ENCODE results near the gene PDE4A. TPM values are rescaled to one million over a fixed set of nuclear protein-coding genes. Genes with fewer than 3 reads are reported as not detected.

The PDE4A gene
- total RNA-seq, 1 donor from 2014 or later: 18.8 TPM

- no peak for DNase-seq (ENCODE audit: low spot score)
- Mint-ChIP-seq H3K27me3 (ENCODE audit: low read depth) (no peaks in the 10 kb centered on the region), H3K9me3 (ENCODE audit: low read depth) (no peaks in the 10 kb centered on the region), H3K4me1 (ENCODE audit: low read depth) (no peaks in the 10 kb centered on the region), H3K36me3 (ENCODE audit: low read depth) (peaks cover 8% of the 10 kb centered on the region), H3K4me3 (ENCODE audit: unreplicated experiment) (no peak overlapping the region), H3K27ac (ENCODE audit: unreplicated experiment) (no peak overlapping the region)
- TF ChIP-seq CTCF (IDR thresholded peaks at IDR 0.05): no peak
Measured at GRCh38 chr19:10467104-10467706, 46.9 kb downstream of the PDE4A start.

- Mint-ChIP-seq H3K36me3 (ENCODE audit: low read depth) (peaks cover 6% of the 10 kb centered on the region), H3K27ac (ENCODE audit: unreplicated experiment) (no peak overlapping the region)
- no peak for TF ChIP-seq CTCF (IDR thresholded peaks at IDR 0.05)
Measured at GRCh38 chr19:10468133-10468532, 47.8 kb downstream of the PDE4A start.

GRCh38 chr19:10471909-10472308 lies 51.6 kb downstream of the PDE4A start:
- DNase-seq (ENCODE audit: low spot score): no peak
- H3K4me1 Mint-ChIP-seq (ENCODE audit: low read depth): no peaks in the 10 kb centered on the region
- no peak overlapping the region for H3K27ac Mint-ChIP-seq (ENCODE audit: unreplicated experiment)
- TF ChIP-seq CTCF (IDR thresholded peaks at IDR 0.05): peak; percentile 80
- H3K27me3 Mint-ChIP-seq (ENCODE audit: low read depth): no peaks in the 10 kb centered on the region
- peaks cover 3% of the 10 kb centered on the region for H3K36me3 Mint-ChIP-seq (ENCODE audit: low read depth)
- no peak overlapping the region for H3K4me3 Mint-ChIP-seq (ENCODE audit: unreplicated experiment)
- no peaks in the 10 kb centered on the region for H3K9me3 Mint-ChIP-seq (ENCODE audit: low read depth)

More at GRCh38 chr19:10468133-10468532, 47.8 kb downstream of the PDE4A start:
- Mint-ChIP-seq H3K4me1 (ENCODE audit: low read depth) (no peaks in the 10 kb centered on the region), H3K4me3 (ENCODE audit: unreplicated experiment) (no peak overlapping the region), H3K27me3 (ENCODE audit: low read depth) (no peaks in the 10 kb centered on the region), H3K9me3 (ENCODE audit: low read depth) (no peaks in the 10 kb centered on the region)
- DNase-seq (ENCODE audit: low spot score): no peak

GRCh38 chr19:10473192-10473591 lies 52.9 kb downstream of the PDE4A start:
- DNase-seq (ENCODE audit: low spot score): no peak
- H3K27ac Mint-ChIP-seq (ENCODE audit: unreplicated experiment): no peak overlapping the region
- peaks cover 3% of the 10 kb centered on the region for H3K36me3 Mint-ChIP-seq (ENCODE audit: low read depth)
- no peak for TF ChIP-seq CTCF (IDR thresholded peaks at IDR 0.05)
- no peaks in the 10 kb centered on the region for H3K27me3 Mint-ChIP-seq (ENCODE audit: low read depth)
- H3K9me3 Mint-ChIP-seq (ENCODE audit: low read depth): no peaks in the 10 kb centered on the region
- no peaks in the 10 kb centered on the region for H3K4me1 Mint-ChIP-seq (ENCODE audit: low read depth)
- H3K4me3 Mint-ChIP-seq (ENCODE audit: unreplicated experiment): no peak overlapping the region

GRCh38 chr19:10474962-10475451 lies 54.7 kb downstream of the PDE4A start:
- Mint-ChIP-seq H3K27me3 (ENCODE audit: low read depth) (no peaks in the 10 kb centered on the region), H3K9me3 (ENCODE audit: low read depth) (no peaks in the 10 kb centered on the region), H3K4me3 (ENCODE audit: unreplicated experiment) (no peak overlapping the region), H3K36me3 (ENCODE audit: low read depth) (no peaks in the 10 kb centered on the region), H3K4me1 (ENCODE audit: low read depth) (peaks cover 8% of the 10 kb centered on the region), H3K27ac (ENCODE audit: unreplicated experiment) (no peak overlapping the region)
- no peak for DNase-seq (ENCODE audit: low spot score)
- TF ChIP-seq CTCF (IDR thresholded peaks at IDR 0.05): no peak

Data from chondrocyte (in vitro differentiated cells).